Endodermal cell (in vitro differentiated cells): ENCODE measurements around the gene CBX6. TPM values are rescaled to one million over a fixed set of nuclear protein-coding genes. Genes with fewer than 3 reads are reported as not detected.

Source experiments
- DNase-seq: peaks from one replicate; pipeline ENCODE4 v3.0.0-alpha.2; 2017
- H3K27ac ChIP-seq: 2 replicates; pipeline ENCODE4 v1.5.1; 2013; ENCODE audit warnings: mild to moderate bottlenecking, low read depth, low read length, moderate library complexity
- H3K27me3 ChIP-seq: 2 replicates; pipeline ENCODE4 v1.6.1; 2013; ENCODE audit warnings: mild to moderate bottlenecking, low read length, moderate library complexity; ENCODE audit not compliant: insufficient read depth, control insufficient read depth, poor library complexity, severe bottlenecking
- H3K36me3 ChIP-seq: 2 replicates; pipeline ENCODE4 v1.7.0; 2013; ENCODE audit warnings: mild to moderate bottlenecking, low read length, moderate library complexity; ENCODE audit not compliant: control insufficient read depth, insufficient read depth
- H3K4me1 ChIP-seq: one replicate; pipeline ENCODE4 v1.7.0; 2013; ENCODE audit warnings: low read length; ENCODE audit not compliant: control insufficient read depth, insufficient read depth
- H3K4me3 ChIP-seq: 2 replicates; pipeline ENCODE4 v1.5.1; 2013; ENCODE audit warnings: mild to moderate bottlenecking, low read length, moderate library complexity
- H3K9ac ChIP-seq: 2 replicates; pipeline ENCODE4 v1.6.1; 2013; ENCODE audit warnings: mild to moderate bottlenecking, low read length, moderate library complexity; ENCODE audit not compliant: poor library complexity, severe bottlenecking; ENCODE audit errors: extremely low read depth
- H3K9me3 ChIP-seq: 2 replicates; pipeline ENCODE4 v1.6.1; 2013; ENCODE audit warnings: mild to moderate bottlenecking, low read length, moderate library complexity; ENCODE audit not compliant: control insufficient read depth
- H3K27ac Mint-ChIP-seq: 2 replicates; pipeline ENCODE4 v1.8.0; 2020; ENCODE audit warnings: mixed read lengths
- H3K27me3 Mint-ChIP-seq: 2 replicates; pipeline ENCODE4 v1.8.0; 2021; ENCODE audit warnings: mild to moderate bottlenecking, mixed read lengths; ENCODE audit not compliant: insufficient read depth
- H3K36me3 Mint-ChIP-seq: 2 replicates; pipeline ENCODE4 v1.8.0; 2020; ENCODE audit warnings: low read depth, mixed read lengths
- H3K4me1 Mint-ChIP-seq: 2 replicates; pipeline ENCODE4 v1.8.0; 2020; ENCODE audit warnings: mixed read lengths
- H3K4me3 Mint-ChIP-seq: 2 replicates; pipeline ENCODE4 v1.8.0; 2020; ENCODE audit warnings: mild to moderate bottlenecking, moderate library complexity, mixed read lengths
- H3K9me3 Mint-ChIP-seq: 2 replicates; pipeline ENCODE4 v1.8.0; 2020; ENCODE audit warnings: mild to moderate bottlenecking, mixed read lengths
- CTCF ChIP-seq: fragments of 200-600 bp; sonication (generic); conservative IDR thresholded peaks from 2 replicates; pipeline ENCODE4 v1.5.0; 2021; ENCODE audit warnings: antibody characterized with exemption, mild to moderate bottlenecking
- WGBS, 2 experiments: methylation state at CpG; one replicate each; pipeline versions ENCODE4 v1.1.5 to v1.1.7; 2013; ENCODE audit warnings: missing lambda C conversion rate in 2 of 2, mixed read lengths in 1 of 2; ENCODE audit not compliant: insufficient coverage in 1 of 2, insufficient read length in 1 of 2; 5-methylcytosine and 5-hydroxymethylcytosine counted together
- total RNA-seq, 2 donors: library from RNA; stranded (reverse); fragmentation: NEBNext Ultra II Directional in 1 of 2; extraction: Animal tissue kit (Norgen Biotek cat#: 25700) in 1 of 2; gene quantifications; 2 replicates in 1 of 2; 3 replicates in 1 of 2; pipeline ENCODE4 v1.2.1, GENCODE V29; 2021

Gene CBX6
- total RNA-seq, 2 donors from 2014 or later = 12.8 to 28.2 TPM

DNA sequence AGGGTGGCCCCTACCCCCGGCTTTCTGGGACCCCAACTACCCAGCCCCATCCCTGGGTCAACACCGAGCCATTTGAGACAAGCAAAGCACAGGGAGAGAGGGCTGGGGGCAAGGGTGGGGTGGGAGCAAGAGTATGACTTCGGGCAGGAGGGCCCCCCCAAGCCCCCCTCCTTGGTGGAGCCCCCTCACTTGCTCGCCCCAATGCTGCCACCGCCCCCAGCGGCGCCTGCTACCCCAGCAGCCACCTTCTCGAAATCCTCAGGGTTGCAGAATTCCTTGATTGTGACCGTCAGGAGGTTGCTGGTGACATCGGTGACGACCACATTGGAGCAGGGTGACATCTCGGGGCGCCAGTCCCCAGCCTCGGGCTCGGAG lies 6.0 kb downstream of the CBX6 start:
- no peak for TF ChIP-seq CTCF
- H3K27me3 ChIP-seq = no peaks in the 10 kb centered on the region
- H3K9me3 ChIP-seq = no peaks in the 10 kb centered on the region
- Mint-ChIP-seq H3K27ac (no peak overlapping the region), H3K27me3 (peaks cover 22% of the 10 kb centered on the region), H3K36me3 (no peaks in the 10 kb centered on the region), H3K4me3 (peak overlapping the region; percentile 48), H3K4me1 (peaks cover 7% of the 10 kb centered on the region), H3K9me3 (no peaks in the 10 kb centered on the region)
- no peak overlapping the region for H3K9ac ChIP-seq
- no peaks in the 10 kb centered on the region for H3K4me1 ChIP-seq
- H3K36me3 ChIP-seq = peaks cover 23% of the 10 kb centered on the region
- no peak overlapping the region for H3K27ac ChIP-seq
- 88 to 89% methylated on average over 8 to 15 of the region's 15 CpGs for WGBS, 2 experiments
- DNase-seq = no peak
- no peak overlapping the region for H3K4me3 ChIP-seq

GRCh38 chr22:38865201-38866023 lies 6.6 kb downstream of the CBX6 start:
- Histone ChIP-seq H3K4me3 (no peak overlapping the region), H3K27ac (no peak overlapping the region), H3K4me1 (no peaks in the 10 kb centered on the region), H3K27me3 (no peaks in the 10 kb centered on the region), H3K9ac (no peak overlapping the region), H3K9me3 (no peaks in the 10 kb centered on the region), H3K36me3 (peaks cover 23% of the 10 kb centered on the region)
- H3K27me3 Mint-ChIP-seq = peaks cover 18% of the 10 kb centered on the region
- H3K4me3 Mint-ChIP-seq = peak overlapping the region; percentile 48
- DNase-seq = peak; percentile 47
- H3K9me3 Mint-ChIP-seq = no peaks in the 10 kb centered on the region
- peaks cover 3% of the 10 kb centered on the region for H3K4me1 Mint-ChIP-seq
- WGBS, 2 experiments = 91 to 94% methylated on average over 7 to 20 of the region's 20 CpGs
- TF ChIP-seq CTCF = no peak
- no peaks in the 10 kb centered on the region for H3K36me3 Mint-ChIP-seq
- no peak overlapping the region for H3K27ac Mint-ChIP-seq

GRCh38 chr22:38864361-38865191 lies 7.4 kb downstream of the CBX6 start:
- Histone ChIP-seq H3K36me3 (peaks cover 18% of the 10 kb centered on the region), H3K9ac (no peak overlapping the region), H3K4me1 (no peaks in the 10 kb centered on the region), H3K27ac (no peak overlapping the region), H3K27me3 (no peaks in the 10 kb centered on the region), H3K4me3 (no peak overlapping the region), H3K9me3 (no peaks in the 10 kb centered on the region)
- peak; percentile 47 for DNase-seq
- peaks cover 3% of the 10 kb centered on the region for H3K4me1 Mint-ChIP-seq
- H3K4me3 Mint-ChIP-seq = no peak overlapping the region
- no peaks in the 10 kb centered on the region for H3K9me3 Mint-ChIP-seq
- 82 to 88% methylated on average over 14 to 24 of the region's 24 CpGs for WGBS, 2 experiments
- H3K36me3 Mint-ChIP-seq = no peaks in the 10 kb centered on the region
- peaks cover 20% of the 10 kb centered on the region for H3K27me3 Mint-ChIP-seq
- no peak overlapping the region for H3K27ac Mint-ChIP-seq
- TF ChIP-seq CTCF = no peak
